ENCODE results near the gene TRAPPC3L. TPM values are rescaled to one million over a fixed set of nuclear protein-coding genes. Genes with fewer than 3 reads are reported as not detected.

TRAPPC3L gene
- polyA plus RNA-seq, 4 donors, result 0.18 to 0.46 (median 0.33) TPM

DNA sequence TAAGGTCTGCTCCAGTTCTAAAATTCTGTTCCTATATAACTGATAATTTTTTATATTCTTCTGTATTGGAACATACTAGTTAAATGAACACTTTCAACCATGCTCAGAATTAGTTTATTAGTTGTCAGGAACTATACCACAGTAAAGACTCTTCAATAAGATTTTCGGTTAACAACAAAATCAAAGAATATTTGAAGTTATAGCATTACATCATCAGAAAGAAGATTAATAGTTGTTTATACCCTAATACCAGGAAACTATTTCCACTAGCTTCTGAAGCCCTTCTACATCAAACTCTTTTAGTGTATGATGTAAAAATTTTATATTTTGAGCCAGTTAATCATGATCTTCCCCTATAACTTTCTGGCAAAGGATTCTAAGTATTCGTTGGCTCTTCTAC, 14.6 kb upstream of the TRAPPC3L start:
- no peak for DNase-seq (ENCODE audit: low read depth in 4 of 4, low spot score in 2 of 4)

DNA sequence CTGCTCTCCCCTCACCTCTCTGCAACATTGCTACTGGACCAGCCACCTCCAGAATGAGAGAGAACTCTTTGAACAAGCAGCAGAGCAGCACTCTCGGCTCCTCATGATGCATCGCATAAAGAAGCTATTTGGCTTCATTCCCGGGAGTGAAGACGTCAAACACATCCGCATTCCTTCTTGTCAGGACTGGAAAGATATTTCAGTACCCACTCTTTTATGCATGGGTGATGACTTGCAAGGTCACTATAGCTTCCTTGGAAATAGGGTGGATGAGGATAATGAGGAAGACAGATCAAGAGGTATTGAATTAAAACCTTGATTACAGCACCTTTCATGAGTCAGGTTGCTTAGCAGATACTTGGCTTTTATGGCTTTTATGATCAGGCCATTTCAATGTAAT, 12.4 kb upstream of the TRAPPC3L start:
- DNase-seq (ENCODE audit: low read depth in 4 of 4, low spot score in 2 of 4), result no peak

DNA sequence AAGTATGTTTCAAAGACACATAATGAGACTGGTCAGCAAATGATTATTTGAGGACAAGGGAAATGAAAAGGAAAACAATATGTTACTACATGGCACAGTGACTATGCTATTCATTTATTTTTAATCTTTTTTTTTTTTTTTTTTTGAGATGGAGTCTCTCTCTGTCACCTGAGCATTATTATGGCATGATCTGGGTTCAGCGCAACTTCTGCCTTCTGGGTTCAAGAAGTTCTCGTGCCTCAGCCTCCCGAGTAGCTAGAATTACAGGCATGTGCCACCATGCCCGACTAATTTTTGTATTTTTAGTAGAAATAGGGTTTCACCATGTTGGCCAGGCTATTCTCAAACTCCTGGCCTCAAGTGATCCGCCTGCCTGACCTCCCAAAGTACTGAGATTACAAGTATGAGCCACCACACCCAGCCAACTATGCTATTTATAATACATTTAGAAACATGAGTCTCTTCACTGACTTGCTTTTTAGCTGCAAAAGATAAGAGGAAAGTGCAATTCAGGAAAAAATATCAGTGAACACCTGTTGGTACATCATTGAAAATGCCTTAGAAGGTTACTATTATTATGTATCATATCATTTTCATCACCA, 11.4 kb upstream of the TRAPPC3L start:
- no peak for DNase-seq (ENCODE audit: low read depth in 4 of 4, low spot score in 2 of 4)

DNA sequence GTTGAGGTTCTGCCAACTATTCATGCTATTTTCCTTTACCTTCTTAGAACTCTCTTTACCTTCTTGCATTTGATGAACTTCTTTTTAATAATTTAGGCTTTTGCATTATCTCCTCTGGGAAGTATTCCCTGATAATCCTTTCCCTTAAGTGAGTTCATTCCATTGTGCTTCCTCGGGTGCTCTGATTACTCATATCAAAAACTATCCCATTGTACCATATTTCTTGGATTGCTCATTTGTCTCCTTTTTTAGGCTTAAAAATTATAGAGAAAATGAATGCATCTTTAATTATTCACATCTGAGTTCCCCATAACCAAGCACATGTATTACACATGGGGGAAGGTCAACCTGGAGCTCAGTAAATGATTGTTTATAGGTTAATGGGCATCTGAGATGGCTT, 10.6 kb upstream of the TRAPPC3L start:
- no peak for DNase-seq (ENCODE audit: low read depth in 4 of 4, low spot score in 2 of 4)

DNA sequence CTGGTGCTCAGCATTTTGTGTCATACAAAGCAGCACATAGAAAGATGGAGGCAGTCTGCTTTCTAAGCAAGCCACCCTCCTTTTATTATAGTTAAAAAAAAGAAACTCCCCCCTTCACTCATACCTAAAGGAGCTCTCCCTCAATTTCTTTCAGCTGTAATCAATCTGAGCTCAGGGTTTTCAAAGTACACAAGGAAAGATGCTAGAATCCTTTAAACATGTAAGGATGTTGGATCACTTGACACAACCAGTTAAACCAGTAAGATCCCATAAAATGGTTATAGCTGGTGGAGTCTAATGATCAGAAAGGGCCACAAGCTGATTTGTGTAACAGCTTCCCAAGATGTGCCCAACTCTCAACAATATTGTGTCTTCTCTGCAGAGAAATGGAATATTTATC, 8.0 kb upstream of the TRAPPC3L start, which contains the start of gene CALHM4:
CALHM4 (plus strand) TSS at position 301 of the 400 bp plus-strand sequence; CDS start at position 344, 43 bp downstream.
- DNase-seq (ENCODE audit: low read depth in 4 of 4, low spot score in 2 of 4), result no peak

DNA sequence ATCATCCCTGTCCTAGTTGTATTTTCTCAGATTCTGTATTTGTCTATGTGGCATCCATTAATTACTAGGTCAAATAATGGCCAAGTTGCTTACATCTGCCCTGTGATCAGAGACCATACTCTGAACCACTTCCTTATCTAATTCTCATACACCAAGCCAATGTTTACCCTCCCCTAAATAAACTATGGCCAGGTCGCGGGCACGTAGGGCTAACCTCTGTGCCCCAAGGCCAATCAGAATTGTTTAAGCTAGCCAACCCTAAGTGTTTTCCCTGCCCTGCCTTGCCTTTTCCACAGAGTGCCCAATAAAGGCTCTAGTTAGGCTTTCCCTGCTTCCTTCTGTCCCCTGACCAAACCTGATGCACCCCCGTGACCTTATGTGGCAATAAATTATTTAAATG, 5.3 kb upstream of the TRAPPC3L start:
- no peak for DNase-seq (ENCODE audit: low read depth in 4 of 4, low spot score in 2 of 4)

DNA sequence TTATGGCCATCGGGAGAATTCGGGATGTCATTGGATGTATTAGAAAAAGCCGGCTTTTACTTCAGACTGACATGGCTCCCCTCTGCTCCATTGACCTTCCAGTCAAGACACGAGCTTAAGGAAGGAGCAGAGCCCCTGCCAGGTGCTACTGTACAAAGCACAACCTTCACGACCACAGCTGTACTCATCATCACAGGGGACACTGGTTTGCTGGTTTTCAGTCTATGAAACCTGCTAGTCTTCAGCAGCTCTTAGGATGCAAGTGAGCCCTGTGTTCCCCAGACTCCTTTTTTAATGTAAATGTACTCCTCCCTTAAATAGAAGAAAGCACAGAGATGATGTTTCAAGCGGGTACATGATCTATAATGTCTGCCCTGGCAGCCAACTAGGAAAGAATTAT, 1.9 kb upstream of the TRAPPC3L start:
- no peak for DNase-seq (ENCODE audit: low read depth in 4 of 4, low spot score in 2 of 4)

DNA sequence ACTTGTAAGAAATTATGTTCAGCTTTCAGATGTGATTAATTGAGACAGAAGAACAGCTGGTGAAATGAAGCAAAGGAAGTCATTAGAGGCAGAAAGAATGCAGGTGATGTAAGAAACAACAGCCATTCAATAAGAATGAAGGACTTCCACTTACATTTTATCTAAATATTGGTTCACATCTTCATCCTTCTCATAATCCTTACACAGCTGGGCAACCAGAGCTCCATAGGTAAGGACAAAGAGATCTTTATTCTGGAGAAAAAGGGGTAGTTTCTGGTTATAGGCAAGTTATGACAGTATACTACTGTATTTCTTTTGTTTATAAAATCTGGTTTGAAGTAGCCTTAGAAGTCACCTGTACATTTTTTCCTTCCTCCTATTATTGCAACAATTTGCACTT, 2.3 kb downstream of the TRAPPC3L start:
- no peak for DNase-seq (ENCODE audit: low read depth in 4 of 4, low spot score in 2 of 4)

DNA sequence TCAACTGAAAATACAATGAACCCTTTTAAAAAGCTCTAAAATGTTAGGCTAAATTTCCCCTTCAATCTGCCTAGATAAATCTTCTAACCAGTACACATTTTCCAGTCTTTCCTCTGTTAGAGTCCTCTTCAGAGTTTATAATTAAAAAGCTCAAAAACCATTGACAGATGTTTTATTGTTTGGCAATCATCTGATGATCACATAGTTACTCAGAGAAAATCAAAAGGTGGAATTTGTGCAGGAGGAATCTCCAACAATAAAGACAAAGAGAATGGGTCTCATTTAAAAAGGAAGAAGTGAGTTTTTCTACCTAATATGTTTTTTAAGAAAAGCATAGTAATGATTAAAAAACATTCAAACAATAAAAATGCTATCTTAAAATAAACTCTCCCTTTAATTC, 3.1 kb downstream of the TRAPPC3L start:
- no peak for DNase-seq (ENCODE audit: low read depth in 4 of 4, low spot score in 2 of 4)

DNA sequence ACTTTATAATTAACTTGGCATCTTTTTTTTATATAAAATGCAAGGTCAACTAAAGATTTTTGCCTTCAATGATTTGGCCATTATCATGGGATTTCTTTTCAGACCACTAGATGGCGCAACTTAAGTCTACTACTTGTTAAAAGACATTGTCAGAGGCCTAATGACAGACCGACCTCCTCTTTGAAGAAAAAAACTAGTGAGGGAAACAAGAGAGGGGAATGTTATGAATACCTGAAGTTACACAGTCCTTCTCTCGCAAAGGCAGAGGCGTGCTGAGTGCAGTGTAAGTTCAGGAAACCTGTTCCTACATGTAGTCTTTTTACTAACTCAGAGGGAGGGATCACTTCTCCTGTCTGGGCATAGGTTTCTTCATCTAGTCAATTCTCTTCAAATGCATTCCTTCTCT, 9.3 kb downstream of the TRAPPC3L start:
- DNase-seq (ENCODE audit: low read depth in 4 of 4, low spot score in 2 of 4), result no peak

DNA sequence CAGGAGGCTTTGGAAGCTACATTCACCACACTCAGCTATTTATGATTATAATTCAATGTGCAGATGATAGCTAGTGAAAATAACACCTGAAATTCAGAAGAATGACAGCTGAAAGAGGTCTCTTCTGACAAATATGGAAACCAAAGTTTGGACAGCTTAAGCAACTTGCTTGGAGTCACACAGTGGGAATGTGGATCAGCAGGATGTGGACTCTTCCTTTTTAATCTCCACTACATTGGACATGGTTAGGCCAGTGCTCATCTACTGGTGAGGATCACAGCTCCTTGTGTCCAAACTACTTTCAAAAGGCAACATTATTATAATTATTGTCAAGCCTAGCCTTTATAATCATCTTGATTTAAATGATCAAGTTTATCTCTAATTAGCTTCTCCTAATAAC, 10.4 kb downstream of the TRAPPC3L start:
- no peak for DNase-seq (ENCODE audit: low read depth in 4 of 4, low spot score in 2 of 4)

DNA sequence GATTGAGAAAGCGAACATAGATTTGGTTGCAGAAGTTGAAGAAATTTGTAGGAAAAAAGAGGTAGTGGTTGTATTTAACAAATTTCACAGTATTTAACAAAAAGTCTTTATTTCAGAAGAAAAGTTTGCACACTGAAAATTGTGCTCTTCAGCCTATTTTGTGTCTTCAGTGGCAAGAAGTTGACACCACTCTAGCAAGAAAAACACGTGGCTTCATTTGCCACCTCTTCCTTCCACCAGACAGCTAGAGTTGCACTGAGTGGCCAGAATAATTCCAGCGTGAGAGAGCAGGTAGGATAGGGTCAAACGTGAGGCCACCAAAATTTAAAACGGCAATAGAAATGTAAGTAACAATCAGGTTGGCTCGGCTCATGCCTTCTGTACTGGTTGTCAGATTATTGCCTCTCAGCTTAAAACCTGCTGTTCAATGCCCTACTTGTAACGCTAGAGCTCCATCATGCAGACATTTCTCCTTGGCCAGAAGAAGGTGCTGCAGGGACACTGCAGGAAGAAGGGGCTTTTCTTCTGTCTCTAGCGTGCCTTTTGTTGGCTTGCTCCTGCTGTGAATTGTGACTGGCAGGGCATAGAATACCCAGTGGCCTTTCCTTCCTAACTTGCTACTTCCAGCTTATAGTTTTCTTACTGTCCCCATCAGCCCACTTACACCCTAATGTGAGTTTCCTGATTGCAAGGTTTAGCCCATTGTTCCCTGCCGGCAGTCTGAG, 12.1 kb downstream of the TRAPPC3L start:
- DNase-seq (ENCODE audit: low read depth in 4 of 4, low spot score in 2 of 4), result no peak

DNA sequence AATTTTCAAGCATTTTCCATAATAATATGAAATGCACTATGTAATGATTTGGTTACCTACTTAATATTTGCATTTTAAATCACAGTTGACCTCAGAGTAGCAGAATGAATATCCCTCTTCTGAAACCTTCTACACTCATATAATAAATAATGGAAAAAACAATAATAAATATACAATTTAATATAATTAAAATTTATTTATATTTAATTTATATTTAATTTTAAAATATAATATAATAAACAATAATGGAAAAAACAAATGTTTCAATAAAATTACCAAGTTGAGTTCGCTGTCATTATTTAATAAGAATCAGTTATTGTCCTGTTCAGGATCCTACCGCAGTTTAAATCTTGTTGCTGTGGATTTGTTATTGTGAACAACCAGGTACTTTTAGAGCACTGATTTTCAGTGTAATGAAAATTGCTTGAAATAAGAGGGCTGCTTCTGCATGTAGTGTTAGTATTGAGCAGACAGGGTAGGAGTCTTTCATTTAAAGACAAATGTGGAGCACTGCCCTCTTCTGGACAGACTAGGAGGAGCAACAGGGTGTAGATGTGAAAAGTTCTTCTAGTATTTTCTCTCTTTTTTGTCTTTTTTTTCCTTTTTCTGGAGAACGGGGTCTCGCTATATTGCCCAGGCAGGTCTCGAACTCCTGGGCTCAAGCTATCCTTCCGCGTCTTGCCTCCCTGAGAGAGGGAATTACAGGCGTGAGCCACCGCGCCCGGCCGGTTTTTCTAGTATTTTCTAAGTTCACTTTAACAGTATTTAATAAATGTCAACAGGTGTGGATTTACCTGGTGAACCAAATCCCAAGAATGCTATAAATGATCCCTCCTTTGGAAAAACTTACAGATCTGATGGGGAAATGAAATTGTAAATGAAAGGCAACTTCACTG, 13.6 kb downstream of the TRAPPC3L start:
- no peak for DNase-seq (ENCODE audit: low read depth in 4 of 4, low spot score in 2 of 4)

DNA sequence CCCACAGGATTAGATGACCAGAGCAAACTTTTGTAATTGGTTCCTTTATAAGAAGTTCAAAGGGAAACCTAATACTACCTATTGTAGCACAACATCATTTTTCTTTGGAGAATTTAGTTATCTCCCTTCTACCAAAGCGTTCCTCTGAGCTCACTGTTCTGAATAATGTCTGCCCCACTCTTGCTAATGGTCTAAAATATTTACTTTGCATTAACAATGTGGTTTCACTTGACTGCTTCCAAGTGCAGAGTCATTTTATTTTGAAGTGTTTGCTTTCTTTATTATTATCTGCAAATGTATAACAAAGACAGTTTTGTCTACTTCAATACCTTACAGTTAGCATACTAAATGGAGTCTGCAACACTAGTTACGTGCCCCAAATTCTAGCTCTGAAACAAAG, 15.0 kb downstream of the TRAPPC3L start:
- no peak for DNase-seq (ENCODE audit: low read depth in 4 of 4, low spot score in 2 of 4)

DNA sequence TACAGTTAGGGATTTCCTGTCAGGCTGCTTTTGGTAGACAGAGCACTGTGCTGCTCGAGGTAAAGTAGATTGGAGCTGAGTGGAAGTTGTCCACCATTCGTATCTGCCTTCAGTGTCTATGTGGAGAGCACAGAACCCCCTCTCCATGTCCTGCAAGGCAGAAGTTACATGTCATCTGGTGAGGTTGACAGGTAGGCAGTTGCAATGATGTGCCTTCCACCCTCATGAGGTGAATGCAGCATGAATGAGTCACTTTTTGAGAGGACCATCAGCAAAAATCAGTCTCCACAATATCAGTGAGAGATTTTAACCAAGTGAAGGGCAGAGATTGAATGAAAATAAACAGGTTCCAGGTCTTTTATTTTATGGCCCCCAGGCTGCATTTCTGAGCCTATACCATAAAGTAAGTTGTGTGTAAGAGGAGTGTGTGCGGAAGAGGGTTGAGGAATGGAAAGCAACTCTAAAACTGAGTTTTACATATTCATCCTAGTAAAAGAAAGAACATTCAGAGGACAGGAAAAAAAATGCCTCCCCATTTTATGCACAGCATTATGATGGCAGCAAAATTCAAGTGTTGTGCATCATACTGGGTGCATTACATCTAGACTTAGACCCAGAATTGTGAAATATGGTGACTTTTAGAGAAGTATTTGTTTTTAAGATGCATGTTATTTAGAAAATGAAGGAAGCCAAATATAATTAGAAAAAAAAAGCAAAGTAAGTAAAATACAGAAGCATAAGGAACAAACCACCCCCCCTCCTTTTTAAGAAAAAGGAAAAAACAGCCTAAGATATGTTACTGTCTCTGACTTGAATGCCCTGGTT, 15.8 kb downstream of the TRAPPC3L start:
- no peak for DNase-seq (ENCODE audit: low read depth in 4 of 4, low spot score in 2 of 4)

DNA sequence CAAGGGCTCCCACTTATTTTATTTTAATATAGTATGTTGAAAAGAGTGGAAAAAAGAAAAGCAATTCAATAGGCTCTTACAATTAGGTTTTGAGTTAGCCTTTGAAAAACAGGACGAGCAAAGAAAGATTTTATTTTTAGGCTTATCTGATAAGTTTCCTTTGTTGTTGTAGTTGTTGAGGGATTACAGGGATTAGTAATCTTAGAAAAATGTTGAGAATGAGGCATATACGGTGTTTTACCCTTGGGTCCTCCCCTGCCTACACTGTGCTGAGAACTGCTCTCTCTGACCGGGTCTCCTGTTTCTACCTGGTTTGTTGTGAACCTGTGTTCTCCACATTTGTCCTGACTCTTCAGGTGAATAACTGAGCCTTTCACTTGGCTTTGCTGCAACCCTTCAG, 16.7 kb downstream of the TRAPPC3L start:
- DNase-seq (ENCODE audit: low read depth in 4 of 4, low spot score in 2 of 4), result no peak

DNA sequence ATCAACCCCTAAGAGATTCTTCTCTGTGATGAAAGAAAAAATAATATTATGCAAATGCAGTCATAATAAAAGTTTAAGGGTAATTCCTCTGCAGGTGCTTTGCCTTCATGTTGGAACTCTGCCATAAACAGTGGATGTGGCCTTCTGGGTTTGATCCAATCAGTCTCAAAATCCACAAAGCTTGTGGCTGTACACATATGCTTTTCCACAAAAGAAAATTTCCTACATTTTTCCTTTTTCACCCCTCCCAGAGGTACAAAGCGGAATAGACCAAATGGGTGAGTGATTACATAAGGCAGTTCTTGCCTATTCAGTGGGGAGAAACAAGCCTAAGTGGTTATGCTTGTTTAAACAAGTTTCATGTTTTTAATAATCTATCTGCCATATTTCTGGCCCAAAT, 17.4 kb downstream of the TRAPPC3L start:
- DNase-seq (ENCODE audit: low read depth in 4 of 4, low spot score in 2 of 4), result no peak

DNA sequence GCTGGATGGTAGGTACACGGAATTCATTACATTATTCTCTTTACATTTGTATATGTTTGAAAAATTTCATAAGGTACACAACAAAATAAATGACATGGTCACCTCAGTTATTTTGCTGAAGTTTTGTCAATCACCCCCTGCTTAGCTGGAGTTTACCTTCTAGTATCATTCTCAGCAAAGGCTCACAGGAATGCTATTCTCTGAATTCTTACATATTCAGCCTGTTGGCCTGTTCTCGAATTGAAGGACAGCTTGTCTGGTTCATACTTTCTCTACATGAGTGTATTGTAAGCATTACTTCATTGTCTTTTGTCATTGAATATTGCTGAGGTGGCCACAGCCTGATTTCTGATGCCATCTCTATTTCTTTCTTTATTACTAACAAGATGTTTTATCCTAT, 21.2 kb downstream of the TRAPPC3L start:
- no peak for DNase-seq (ENCODE audit: low read depth in 4 of 4, low spot score in 2 of 4)

DNA sequence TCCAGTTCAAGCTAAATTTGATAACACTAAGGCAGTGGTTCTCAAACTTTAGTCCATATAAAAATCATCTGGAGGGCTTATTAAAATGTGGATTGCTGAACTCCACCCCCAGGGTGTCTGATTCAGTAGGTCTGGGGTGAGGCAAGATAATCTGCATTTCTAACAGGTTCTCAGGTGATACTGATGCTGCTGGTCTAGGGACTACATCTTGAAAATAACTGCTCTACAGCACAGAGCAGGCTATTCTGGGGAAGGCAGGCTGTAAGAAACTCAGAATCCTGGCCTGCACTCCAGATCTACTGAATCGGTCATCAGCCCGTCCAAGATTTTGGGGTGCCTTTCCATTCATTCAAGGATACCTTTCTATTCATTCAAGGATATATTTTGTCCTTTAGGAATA, 22.6 kb downstream of the TRAPPC3L start:
- DNase-seq (ENCODE audit: low read depth in 4 of 4, low spot score in 2 of 4), result no peak

DNA sequence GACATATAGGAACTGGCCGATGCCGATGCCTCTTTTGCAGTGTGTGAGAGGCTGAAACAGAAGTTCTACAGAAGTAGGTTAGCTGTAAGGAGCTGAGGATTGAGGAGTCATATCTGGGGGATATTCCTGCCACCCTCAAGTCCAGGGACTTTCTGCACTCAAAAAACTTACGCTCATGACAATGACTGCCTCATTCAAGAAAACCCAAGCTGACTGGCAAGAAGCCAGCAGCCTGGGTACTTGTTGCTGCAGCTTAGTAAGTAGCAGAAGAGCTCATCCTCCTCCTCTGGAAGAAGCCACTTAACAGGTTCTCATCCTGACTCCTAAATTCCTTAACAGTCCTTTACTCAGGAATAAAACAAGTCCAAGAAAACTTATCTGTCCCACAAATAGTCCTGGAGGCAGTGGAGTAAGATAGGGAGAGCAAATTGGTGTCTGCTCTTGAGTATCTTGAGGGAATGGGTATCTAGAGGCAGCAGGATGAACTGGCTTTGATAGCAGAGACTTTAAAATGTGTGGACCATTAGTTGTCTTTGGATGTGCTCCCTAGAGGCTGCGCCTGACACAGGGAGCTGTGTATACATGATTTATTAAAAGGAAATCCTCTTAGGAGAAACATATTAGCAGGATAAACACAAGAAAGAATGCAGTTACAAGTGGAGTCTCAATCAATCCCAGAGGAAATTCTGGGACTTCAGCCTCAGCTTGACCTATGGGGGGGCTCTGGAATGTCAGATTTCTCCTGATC, 26.7 kb downstream of the TRAPPC3L start:
- DNase-seq (ENCODE audit: low read depth in 4 of 4, low spot score in 2 of 4), result no peak

Data from left renal cortex interstitium (tissue), 4 donors.